ENCODE data around the gene ZNF444.
A peak's percentile ranks its signal among the peaks of the same experiment; 100 is the strongest.

Gene ZNF444

DNA sequence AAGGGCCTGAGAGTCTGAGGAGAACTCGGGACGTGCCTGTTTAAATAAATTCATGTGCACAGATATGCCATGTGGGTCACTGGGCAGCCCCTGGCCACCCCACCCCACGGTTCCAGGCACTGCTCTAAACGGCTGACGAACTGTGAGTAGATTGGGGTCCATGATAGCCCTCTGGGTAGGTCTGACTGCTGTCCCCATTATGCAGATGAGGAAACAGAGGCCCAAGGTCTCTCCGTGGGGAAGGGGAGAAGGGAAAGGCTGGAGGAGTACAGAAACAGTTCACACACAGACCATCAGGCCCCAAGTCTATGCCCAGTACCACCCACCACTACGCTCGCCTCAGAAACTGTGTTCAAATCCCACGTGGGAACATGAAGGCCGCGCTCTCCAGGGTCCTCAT lies 34.1 kb upstream of the ZNF444 start:
- TF ChIP-seq, protein P1, sequence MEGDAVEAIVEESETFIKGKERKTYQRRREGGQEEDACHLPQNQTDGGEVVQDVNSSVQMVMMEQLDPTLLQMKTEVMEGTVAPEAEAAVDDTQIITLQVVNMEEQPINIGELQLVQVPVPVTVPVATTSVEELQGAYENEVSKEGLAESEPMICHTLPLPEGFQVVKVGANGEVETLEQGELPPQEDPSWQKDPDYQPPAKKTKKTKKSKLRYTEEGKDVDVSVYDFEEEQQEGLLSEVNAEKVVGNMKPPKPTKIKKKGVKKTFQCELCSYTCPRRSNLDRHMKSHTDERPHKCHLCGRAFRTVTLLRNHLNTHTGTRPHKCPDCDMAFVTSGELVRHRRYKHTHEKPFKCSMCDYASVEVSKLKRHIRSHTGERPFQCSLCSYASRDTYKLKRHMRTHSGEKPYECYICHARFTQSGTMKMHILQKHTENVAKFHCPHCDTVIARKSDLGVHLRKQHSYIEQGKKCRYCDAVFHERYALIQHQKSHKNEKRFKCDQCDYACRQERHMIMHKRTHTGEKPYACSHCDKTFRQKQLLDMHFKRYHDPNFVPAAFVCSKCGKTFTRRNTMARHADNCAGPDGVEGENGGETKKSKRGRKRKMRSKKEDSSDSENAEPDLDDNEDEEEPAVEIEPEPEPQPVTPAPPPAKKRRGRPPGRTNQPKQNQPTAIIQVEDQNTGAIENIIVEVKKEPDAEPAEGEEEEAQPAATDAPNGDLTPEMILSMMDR (conservative IDR thresholded peaks at IDR 0.05; ENCODE audit: low read depth), result no peak
- no peak for DNase-seq (ENCODE audit: low spot score)
- ChIA-PET CTCF (no interaction called here), POLR2A (ENCODE audit: low non-redundant PET) (no interaction called here)
- no peak overlapping the region; the same call in 1 of the 2 replicates for H3K27ac ChIP-seq

DNA sequence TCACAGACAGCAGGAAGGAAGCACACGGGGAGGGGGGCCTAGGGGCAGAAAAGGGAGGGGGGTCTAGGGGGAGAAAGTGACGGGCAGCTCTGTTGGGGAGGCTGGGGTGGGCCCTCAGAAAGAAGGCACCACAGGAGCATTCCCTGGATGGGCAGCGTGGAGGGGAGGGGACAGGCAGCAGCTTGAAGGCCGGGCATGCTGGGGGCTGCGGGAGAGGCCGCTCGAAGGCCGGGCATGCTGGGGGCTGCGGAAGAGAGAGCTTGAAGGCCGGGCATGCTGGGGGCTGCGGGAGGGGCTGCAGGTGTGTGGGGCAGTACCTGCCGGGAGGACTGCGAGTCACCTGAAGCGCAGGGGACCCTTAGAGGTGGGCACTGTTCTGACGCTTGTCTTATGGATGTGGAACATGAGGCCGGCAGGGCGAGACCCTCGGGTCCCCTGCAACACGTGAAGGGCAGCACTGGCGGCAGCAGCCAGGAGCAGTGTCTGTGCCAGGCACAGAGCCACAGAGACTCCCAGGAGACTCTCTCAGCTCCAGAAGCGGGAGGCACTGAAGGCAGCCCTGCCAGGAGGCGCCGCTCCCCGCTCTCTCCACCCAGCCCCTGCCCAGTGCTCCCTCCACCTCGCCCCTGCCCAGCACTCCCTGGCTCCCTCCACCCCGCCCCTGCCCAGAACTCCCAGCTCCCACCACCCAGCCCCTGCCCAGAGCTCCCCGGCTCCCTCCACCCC lies 33.3 kb upstream of the ZNF444 start:
- TF ChIP-seq, protein P1 (conservative IDR thresholded peaks at IDR 0.05; ENCODE audit: low read depth), result no peak
- no peak for DNase-seq (ENCODE audit: low spot score)
- H3K27ac ChIP-seq, result peak overlapping the region; percentile 58
- ChIA-PET CTCF (interaction anchor here (0.7 to 1.3 kb wide), 2 partner anchors 32 to 34 kb away, joined by 3 to 11 read pairs; no protein-coding TSS in a partner anchor), POLR2A (ENCODE audit: low non-redundant PET) (no interaction called here)

- no peak for DNase-seq (ENCODE audit: low spot score)
- POLR2A ChIA-PET (ENCODE audit: low non-redundant PET), result no interaction called here
- peak overlapping the region; percentile 58 for H3K27ac ChIP-seq
- TF ChIP-seq, protein P1 (conservative IDR thresholded peaks at IDR 0.05; ENCODE audit: low read depth), result no peak
- CTCF ChIA-PET, result interaction anchor here (0.7 to 1.3 kb wide), 2 partner anchors 33 to 35 kb away, joined by 3 to 11 read pairs; no protein-coding TSS in a partner anchor
These were observed 32.5 kb upstream of the ZNF444 start for GRCh38 chr19:56108447-56109195.

DNA sequence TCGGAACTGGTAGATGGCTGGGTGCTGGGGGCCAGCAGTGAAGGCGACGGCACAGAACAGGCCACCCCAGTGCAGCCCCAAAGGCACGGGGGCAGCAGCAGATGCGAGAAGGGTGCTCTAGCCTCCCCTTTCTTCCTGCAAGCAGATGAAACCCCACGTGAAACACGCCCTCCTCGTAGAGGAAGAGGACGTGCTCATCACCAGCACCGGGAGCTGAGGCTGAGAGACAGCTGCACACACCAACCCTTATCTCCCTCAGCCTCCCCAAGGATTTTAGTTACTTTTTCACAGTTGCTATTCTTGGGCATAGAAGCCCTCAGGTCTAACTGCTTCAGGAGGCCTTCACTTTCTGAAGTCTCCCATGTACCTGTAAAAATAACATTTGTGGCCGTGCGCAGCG lies 31.9 kb upstream of the ZNF444 start:
- TF ChIP-seq, protein P1 (conservative IDR thresholded peaks at IDR 0.05; ENCODE audit: low read depth), result no peak
- no peak for DNase-seq (ENCODE audit: low spot score)
- peak overlapping the region; percentile 58 for H3K27ac ChIP-seq
- CTCF ChIA-PET, result no interaction called here
- POLR2A ChIA-PET (ENCODE audit: low non-redundant PET), result no interaction called here

- no peak for DNase-seq (ENCODE audit: low spot score)
- peak overlapping the region; percentile 46 for H3K27ac ChIP-seq
- ChIA-PET POLR2A (ENCODE audit: low non-redundant PET) (no interaction called here), CTCF (interaction anchor here (0.5 to 0.8 kb wide), 2 partner anchors 24 to 35 kb away, joined by 3 to 4 read pairs; no protein-coding TSS in a partner anchor)
- TF ChIP-seq, protein P1 (conservative IDR thresholded peaks at IDR 0.05; ENCODE audit: low read depth), result no peak
These were observed 30.3 kb upstream of the ZNF444 start for GRCh38 chr19:56110515-56111448.
